ENCODE data around the gene PPP3R1.

- TF ChIP-seq CTCF (conservative IDR thresholded peaks at IDR 0.05; ENCODE audit: low read length) (no peak), EZH2phosphoT487 (IDR thresholded peaks at IDR 0.05; ENCODE audit: borderline replicate concordance) (no peak)
Observed at GRCh38 chr2:68252400-68253218, at the start of gene PPP3R1.
